Upper lobe of right lung (tissue), 1 donor: ENCODE results near the gene SELENOF. TPM values are rescaled to one million over a fixed set of nuclear protein-coding genes. Genes with fewer than 3 reads are reported as not detected.

Experiments
- ATAC-seq: fragments of 200-7000 bp; cut with Tn5 transposase; one replicate; pipeline ENCODE4 v1.9.1; 2020; ENCODE audit warnings: mild to moderate bottlenecking, moderate library complexity
- DNase-seq: peaks from one replicate; pipeline ENCODE4 v3.0.0-alpha.2; 2020
- H3K27ac ChIP-seq: fragments of 200-600 bp; one replicate; pipeline ENCODE4 v1.8.0; 2022
- H3K27me3 ChIP-seq: fragments of 200-600 bp; one replicate; pipeline ENCODE4 v1.8.0; 2022; ENCODE audit warnings: mild to moderate bottlenecking
- H3K36me3 ChIP-seq: fragments of 200-600 bp; one replicate; pipeline ENCODE4 v1.8.0; 2022
- H3K4me1 ChIP-seq: fragments of 200-600 bp; one replicate; pipeline ENCODE4 v1.8.0; 2022
- H3K4me3 ChIP-seq: fragments of 200-600 bp; one replicate; pipeline ENCODE4 v1.8.0; 2022; ENCODE audit warnings: mild to moderate bottlenecking
- H3K9me3 ChIP-seq: fragments of 200-600 bp; one replicate; pipeline ENCODE4 v1.8.0; 2022
- intact Hi-C: fragments of 100-400 bp; cut with DNase I; formaldehyde crosslinking; loops from one replicate; pipeline ENCODE4 v1.11.0; 2022
- total RNA-seq: library from RNA; stranded (reverse); fragmentation: NEBNext Ultra II Directional; extraction: Animal tissue kit (Norgen Biotek cat#: 25700); gene quantifications from one replicate; pipeline ENCODE4 v1.2.1, GENCODE V29; 2021
- TF ChIP-seq, protein P1 (sequence below): fragments of 200-600 bp; IDR thresholded peaks from one replicate; pipeline ENCODE4 v1.8.0; 2022; ENCODE audit warnings: antibody characterized with exemption
- donor health status: DM: no; HTN: yes; CAD: no; lungs with severe emphysema.

Gene SELENOF
- total RNA-seq, 1 donor from 2014 or later = 197 TPM

DNA sequence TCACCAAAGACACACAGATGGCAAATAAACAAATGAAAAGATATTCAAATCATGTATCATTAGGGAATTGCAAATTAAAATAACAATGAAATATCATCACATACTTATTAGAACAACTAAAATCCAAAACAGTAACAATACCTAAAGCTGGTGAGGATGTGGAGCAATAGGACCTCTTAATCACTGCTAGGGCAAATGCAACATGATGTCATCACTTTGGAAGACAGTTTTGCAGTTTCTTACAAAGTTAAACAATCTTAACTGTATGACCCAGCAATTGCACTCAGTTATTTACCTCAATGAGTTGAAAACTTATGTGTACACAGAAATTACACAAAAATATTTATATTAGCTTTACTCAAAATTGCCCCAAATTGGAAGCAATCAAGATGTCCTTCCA is 47.3 kb downstream of the SELENOF start:
- no peaks in the 10 kb centered on the region for H3K9me3 ChIP-seq
- no peaks in the 10 kb centered on the region for H3K27me3 ChIP-seq
- no peaks in the 10 kb centered on the region for H3K4me1 ChIP-seq
- intact Hi-C loops = no loop called here
- no peak overlapping the region for H3K4me3 ChIP-seq
- peaks cover 10% of the 10 kb centered on the region for H3K36me3 ChIP-seq
- DNase-seq (no peak), ATAC-seq (no peak)
- no peak overlapping the region for H3K27ac ChIP-seq
- TF ChIP-seq, protein P1, sequence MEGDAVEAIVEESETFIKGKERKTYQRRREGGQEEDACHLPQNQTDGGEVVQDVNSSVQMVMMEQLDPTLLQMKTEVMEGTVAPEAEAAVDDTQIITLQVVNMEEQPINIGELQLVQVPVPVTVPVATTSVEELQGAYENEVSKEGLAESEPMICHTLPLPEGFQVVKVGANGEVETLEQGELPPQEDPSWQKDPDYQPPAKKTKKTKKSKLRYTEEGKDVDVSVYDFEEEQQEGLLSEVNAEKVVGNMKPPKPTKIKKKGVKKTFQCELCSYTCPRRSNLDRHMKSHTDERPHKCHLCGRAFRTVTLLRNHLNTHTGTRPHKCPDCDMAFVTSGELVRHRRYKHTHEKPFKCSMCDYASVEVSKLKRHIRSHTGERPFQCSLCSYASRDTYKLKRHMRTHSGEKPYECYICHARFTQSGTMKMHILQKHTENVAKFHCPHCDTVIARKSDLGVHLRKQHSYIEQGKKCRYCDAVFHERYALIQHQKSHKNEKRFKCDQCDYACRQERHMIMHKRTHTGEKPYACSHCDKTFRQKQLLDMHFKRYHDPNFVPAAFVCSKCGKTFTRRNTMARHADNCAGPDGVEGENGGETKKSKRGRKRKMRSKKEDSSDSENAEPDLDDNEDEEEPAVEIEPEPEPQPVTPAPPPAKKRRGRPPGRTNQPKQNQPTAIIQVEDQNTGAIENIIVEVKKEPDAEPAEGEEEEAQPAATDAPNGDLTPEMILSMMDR = no peak

GRCh38 chr1:86865973-86866637 is 47.8 kb downstream of the SELENOF start:
- Histone ChIP-seq H3K36me3 (peaks cover 10% of the 10 kb centered on the region), H3K4me1 (no peaks in the 10 kb centered on the region), H3K27me3 (no peaks in the 10 kb centered on the region), H3K4me3 (no peak overlapping the region), H3K9me3 (no peaks in the 10 kb centered on the region), H3K27ac (no peak overlapping the region)
- TF ChIP-seq, protein P1 = no peak
- intact Hi-C loops = no loop called here
- no peak for DNase-seq
- no peak for ATAC-seq

DNA sequence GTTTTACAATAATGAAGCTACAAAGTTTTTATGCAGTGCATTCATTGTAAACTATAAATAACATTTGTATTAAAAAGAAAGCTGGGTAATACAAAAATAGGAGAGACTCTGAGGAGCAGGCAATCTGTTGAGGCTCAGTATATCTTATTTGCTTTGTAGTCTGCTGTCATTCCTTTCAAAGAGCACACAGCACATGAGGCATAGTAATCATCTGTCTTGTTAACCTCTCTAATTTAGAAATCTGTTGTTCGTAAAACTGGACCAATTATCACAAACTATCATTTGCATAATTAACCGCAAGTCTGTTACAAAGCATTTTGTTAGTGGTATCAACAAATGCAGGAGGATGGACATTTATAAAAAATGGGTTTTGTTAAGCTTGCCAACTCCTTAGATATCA is 51.0 kb downstream of the SELENOF start:
- Histone ChIP-seq H3K27ac (no peak overlapping the region), H3K4me1 (no peaks in the 10 kb centered on the region), H3K27me3 (no peaks in the 10 kb centered on the region), H3K9me3 (no peaks in the 10 kb centered on the region), H3K4me3 (no peak overlapping the region), H3K36me3 (peaks cover 10% of the 10 kb centered on the region)
- DNase-seq = no peak
- intact Hi-C loops = no loop called here
- TF ChIP-seq, protein P1 = no peak
- ATAC-seq = no peak

DNA sequence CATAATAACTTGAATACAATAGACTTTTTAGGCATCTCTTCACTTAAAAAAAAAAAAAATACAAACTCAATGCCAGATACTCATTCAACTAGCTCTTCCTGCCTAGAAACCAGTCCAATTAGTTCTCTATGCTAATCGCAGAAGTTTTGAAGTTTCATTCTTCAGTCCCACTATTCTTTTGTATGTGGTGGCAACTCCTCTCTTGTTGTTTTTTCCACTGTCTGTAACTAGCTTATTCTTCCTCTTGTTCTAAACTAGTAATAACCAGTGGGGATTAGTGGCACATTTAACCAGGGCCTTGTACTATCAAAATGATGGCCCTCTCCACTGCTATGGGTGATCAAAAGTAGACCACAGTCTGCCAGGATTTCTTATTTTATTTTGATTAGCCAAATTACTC is 52.5 kb downstream of the SELENOF start:
- no peak for DNase-seq
- TF ChIP-seq, protein P1 = no peak
- intact Hi-C loops = no loop called here
- peaks cover 10% of the 10 kb centered on the region for H3K36me3 ChIP-seq
- H3K27me3 ChIP-seq = no peaks in the 10 kb centered on the region
- no peaks in the 10 kb centered on the region for H3K4me1 ChIP-seq
- H3K9me3 ChIP-seq = no peaks in the 10 kb centered on the region
- no peak overlapping the region for H3K4me3 ChIP-seq
- no peak for ATAC-seq
- no peak overlapping the region for H3K27ac ChIP-seq

DNA sequence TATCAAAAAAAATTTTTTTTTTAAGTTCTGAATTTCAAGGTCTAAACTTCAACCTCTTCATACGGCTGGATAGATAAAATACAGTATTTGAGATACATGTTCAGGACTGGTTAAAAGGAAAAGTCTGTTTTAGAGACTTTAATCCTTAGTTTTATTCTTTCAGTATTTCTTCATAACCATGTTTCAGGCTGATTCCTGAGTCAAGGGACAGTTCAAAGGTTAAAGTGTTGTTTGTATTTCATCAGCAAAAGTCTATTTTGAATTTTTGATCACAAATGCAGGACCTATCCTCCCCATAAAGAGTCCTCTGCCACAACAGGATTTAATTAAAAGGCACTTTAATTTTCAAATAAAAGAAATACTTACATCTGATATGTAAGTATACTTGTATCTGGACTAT is 53.5 kb downstream of the SELENOF start:
- TF ChIP-seq, protein P1 = no peak
- H3K9me3 ChIP-seq = no peaks in the 10 kb centered on the region
- no peaks in the 10 kb centered on the region for H3K27me3 ChIP-seq
- intact Hi-C loops = no loop called here
- ATAC-seq (no peak), DNase-seq (no peak)
- no peak overlapping the region for H3K4me3 ChIP-seq
- H3K4me1 ChIP-seq = no peaks in the 10 kb centered on the region
- no peak overlapping the region for H3K27ac ChIP-seq
- H3K36me3 ChIP-seq = peaks cover 10% of the 10 kb centered on the region

GRCh38 chr1:86860020-86860419 is 53.9 kb downstream of the SELENOF start:
- no peak for ATAC-seq
- TF ChIP-seq, protein P1 = no peak
- H3K4me1 ChIP-seq = no peaks in the 10 kb centered on the region

More at GRCh38 chr1:86860020-86860419, 53.9 kb downstream of the SELENOF start:
- Histone ChIP-seq H3K9me3 (no peaks in the 10 kb centered on the region), H3K27me3 (no peaks in the 10 kb centered on the region), H3K36me3 (peaks cover 10% of the 10 kb centered on the region), H3K27ac (no peak overlapping the region), H3K4me3 (no peak overlapping the region)
- intact Hi-C loops = no loop called here
- no peak for DNase-seq
